Ishikawa (cell line): ENCODE measurements around the gene RGS4.

Source experiments
- CEBPB ChIP-seq: IDR thresholded peaks from 2 replicates; pipeline ENCODE4 v1.6.1; 2012
- CREB1 ChIP-seq: IDR thresholded peaks from 2 replicates; pipeline ENCODE4 v1.6.1; 2012; ENCODE audit warnings: low read depth
- EGR1 ChIP-seq: IDR thresholded peaks from 2 replicates; pipeline ENCODE4 v1.6.1; 2012
- EP300 ChIP-seq: IDR thresholded peaks from 2 replicates; pipeline ENCODE4 v1.6.1; 2012; ENCODE audit warnings: borderline replicate concordance
- FOXM1 ChIP-seq: IDR thresholded peaks from 2 replicates; pipeline ENCODE4 v1.6.1; 2012; ENCODE audit warnings: low read depth, borderline replicate concordance
- NFIC ChIP-seq: IDR thresholded peaks from 2 replicates; pipeline ENCODE4 v1.6.1; 2012
- RAD21 ChIP-seq: IDR thresholded peaks from 2 replicates; pipeline ENCODE4 v1.6.1; 2012; ENCODE audit warnings: low read depth
- TAF1 ChIP-seq: IDR thresholded peaks from 2 replicates; pipeline ENCODE4 v1.6.1; 2012; ENCODE audit warnings: low read depth, mild to moderate bottlenecking
- TCF12 ChIP-seq: IDR thresholded peaks from 2 replicates; pipeline ENCODE4 v1.6.1; 2012; ENCODE audit warnings: low read depth
- TEAD4 ChIP-seq: IDR thresholded peaks from 2 replicates; pipeline ENCODE4 v1.6.1; 2012
- YY1 ChIP-seq: IDR thresholded peaks from 2 replicates; pipeline ENCODE4 v1.6.1; 2012; ENCODE audit warnings: low read depth
- ZBTB7A ChIP-seq: IDR thresholded peaks from 2 replicates; pipeline ENCODE4 v1.6.1; 2012; ENCODE audit warnings: low read depth
- TF ChIP-seq, protein P1 (sequence below): IDR thresholded peaks from 2 replicates; pipeline ENCODE4 v1.6.1; 2012
- TF ChIP-seq, protein P2 (sequence below): IDR thresholded peaks from 2 replicates; pipeline ENCODE4 v1.6.1; 2012; ENCODE audit warnings: low read depth, mild to moderate bottlenecking
- TF ChIP-seq, protein P3 (sequence below): IDR thresholded peaks from 2 replicates; pipeline ENCODE4 v1.6.1; 2012

The RGS4 gene

DNA sequence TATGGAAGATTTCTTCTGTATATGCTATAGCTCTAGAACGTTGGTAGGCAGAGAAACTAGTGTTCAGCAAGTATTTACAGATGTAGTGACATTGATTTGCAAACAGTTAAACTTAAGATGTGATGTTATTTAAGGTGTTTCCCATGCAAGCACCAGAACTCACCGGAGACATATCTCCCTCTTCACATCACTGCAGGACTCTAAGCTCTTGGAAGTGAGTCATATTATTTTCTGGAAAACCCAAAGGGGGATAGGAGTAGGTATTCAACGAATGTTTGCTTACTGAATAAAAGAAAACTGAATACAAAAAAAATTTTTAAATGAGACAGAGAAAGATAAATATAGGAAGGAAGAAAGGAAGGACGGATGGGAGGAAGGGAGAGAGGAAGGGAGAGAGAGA lies 25.0 kb downstream of the RGS4 start:
- TF ChIP-seq TAF1: no peak
- TF ChIP-seq CREB1: no peak
- TF ChIP-seq FOXM1: no peak
- TF ChIP-seq, protein P1, sequence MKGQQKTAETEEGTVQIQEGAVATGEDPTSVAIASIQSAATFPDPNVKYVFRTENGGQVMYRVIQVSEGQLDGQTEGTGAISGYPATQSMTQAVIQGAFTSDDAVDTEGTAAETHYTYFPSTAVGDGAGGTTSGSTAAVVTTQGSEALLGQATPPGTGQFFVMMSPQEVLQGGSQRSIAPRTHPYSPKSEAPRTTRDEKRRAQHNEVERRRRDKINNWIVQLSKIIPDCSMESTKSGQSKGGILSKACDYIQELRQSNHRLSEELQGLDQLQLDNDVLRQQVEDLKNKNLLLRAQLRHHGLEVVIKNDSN: no peak
- TF ChIP-seq, protein P2, sequence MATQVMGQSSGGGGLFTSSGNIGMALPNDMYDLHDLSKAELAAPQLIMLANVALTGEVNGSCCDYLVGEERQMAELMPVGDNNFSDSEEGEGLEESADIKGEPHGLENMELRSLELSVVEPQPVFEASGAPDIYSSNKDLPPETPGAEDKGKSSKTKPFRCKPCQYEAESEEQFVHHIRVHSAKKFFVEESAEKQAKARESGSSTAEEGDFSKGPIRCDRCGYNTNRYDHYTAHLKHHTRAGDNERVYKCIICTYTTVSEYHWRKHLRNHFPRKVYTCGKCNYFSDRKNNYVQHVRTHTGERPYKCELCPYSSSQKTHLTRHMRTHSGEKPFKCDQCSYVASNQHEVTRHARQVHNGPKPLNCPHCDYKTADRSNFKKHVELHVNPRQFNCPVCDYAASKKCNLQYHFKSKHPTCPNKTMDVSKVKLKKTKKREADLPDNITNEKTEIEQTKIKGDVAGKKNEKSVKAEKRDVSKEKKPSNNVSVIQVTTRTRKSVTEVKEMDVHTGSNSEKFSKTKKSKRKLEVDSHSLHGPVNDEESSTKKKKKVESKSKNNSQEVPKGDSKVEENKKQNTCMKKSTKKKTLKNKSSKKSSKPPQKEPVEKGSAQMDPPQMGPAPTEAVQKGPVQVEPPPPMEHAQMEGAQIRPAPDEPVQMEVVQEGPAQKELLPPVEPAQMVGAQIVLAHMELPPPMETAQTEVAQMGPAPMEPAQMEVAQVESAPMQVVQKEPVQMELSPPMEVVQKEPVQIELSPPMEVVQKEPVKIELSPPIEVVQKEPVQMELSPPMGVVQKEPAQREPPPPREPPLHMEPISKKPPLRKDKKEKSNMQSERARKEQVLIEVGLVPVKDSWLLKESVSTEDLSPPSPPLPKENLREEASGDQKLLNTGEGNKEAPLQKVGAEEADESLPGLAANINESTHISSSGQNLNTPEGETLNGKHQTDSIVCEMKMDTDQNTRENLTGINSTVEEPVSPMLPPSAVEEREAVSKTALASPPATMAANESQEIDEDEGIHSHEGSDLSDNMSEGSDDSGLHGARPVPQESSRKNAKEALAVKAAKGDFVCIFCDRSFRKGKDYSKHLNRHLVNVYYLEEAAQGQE: no peak
- no peak for TF ChIP-seq RAD21

DNA sequence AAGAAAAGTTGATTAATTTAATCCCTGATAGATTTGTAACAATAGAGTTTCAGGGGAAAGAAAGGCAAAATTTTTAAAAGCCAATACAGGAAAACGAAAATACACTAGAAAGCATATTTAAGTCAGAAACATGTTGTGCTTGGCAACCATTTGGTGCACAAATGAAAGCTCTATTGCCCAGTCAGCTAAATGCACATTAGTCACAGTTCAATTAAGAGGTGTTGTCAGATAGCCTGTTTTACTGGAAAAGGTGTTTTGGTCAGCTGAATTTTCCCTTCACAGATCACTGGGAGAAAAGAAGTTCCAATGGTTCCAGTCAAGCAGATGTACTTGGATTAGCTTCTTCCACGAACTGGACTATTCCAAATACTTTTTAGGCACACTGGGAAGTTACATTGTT lies 25.4 kb downstream of the RGS4 start:
- TF ChIP-seq CEBPB: no peak
- TF ChIP-seq, protein P3, sequence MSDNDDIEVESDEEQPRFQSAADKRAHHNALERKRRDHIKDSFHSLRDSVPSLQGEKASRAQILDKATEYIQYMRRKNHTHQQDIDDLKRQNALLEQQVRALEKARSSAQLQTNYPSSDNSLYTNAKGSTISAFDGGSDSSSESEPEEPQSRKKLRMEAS: no peak
- TF ChIP-seq FOXM1: no peak
- TF ChIP-seq EP300: no peak
- TF ChIP-seq TCF12: no peak
- TF ChIP-seq RAD21: no peak
- TF ChIP-seq, protein P1: no peak
- TF ChIP-seq TEAD4: no peak
- no peak for TF ChIP-seq CREB1
- no peak for TF ChIP-seq TAF1
- TF ChIP-seq, protein P2: no peak
- TF ChIP-seq EGR1: no peak
- no peak for TF ChIP-seq YY1
- TF ChIP-seq ZBTB7A: no peak
- TF ChIP-seq NFIC: no peak

DNA sequence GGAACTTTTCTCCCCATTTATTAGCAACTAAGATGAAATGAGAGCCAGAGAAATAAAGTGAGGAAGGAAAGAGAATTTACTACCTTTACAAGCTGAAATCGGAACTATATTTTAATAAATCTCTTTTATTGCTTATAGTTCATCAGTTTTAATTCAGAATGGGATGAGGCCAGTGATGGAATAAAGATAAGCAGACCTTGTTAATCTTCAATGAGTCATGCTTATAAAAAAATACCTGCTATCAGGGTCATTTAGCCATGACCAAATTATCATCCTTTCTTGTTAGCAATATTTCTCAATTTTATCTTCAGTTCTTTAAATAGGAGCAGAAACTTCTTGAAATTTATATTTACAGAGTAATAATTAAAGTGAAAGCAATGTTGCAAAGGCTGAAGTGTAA lies 26.1 kb downstream of the RGS4 start:
- TF ChIP-seq, protein P3: no peak
- TF ChIP-seq, protein P2: no peak
- TF ChIP-seq YY1 (no peak), TAF1 (no peak), TCF12 (no peak), CEBPB (no peak)

DNA sequence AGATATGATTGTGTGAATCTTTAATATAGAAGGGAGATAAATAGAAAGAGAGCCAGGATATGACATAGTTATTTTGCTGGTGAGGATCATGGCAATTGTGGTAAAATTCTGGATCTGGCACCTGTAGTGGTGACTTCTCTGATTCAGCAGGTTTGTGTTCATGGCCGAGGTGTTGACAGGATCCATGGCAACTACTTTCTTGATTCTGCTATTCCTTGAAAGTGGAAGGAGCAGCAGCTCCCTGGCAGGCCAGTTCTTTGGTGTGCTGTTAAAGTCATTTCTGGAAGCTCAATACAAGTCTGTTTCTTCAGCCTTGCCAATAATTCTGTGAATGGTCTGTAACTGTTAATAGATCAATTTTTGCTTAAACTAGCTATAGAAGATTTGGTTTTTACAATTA lies 33.4 kb downstream of the RGS4 start:
- TF ChIP-seq EGR1: no peak
- no peak for TF ChIP-seq ZBTB7A
- no peak for TF ChIP-seq TEAD4
- TF ChIP-seq, protein P3: no peak
- TF ChIP-seq EP300: no peak
- TF ChIP-seq YY1: no peak
- no peak for TF ChIP-seq CEBPB
- TF ChIP-seq FOXM1: no peak
- TF ChIP-seq NFIC: no peak
- TF ChIP-seq TCF12: no peak
- TF ChIP-seq, protein P2: no peak
- TF ChIP-seq, protein P1: no peak
- no peak for TF ChIP-seq CREB1
- TF ChIP-seq TAF1: no peak
- TF ChIP-seq RAD21: no peak
